Panc1 (cell line): ENCODE data around the gene EDNRB. TPM values are rescaled to one million over a fixed set of nuclear protein-coding genes. Genes with fewer than 3 reads are reported as not detected.
"Not testable (repeated sequence)": the region's sequence is repeated elsewhere in the genome, so short reads cannot be mapped to it uniquely, and the experiment has no call there.

ENCODE experiments used
- ATAC-seq: fragments of 200-7000 bp; cut with Tn5 transposase; 2 replicates; pipeline ENCODE4 v1.9.1; 2020; ENCODE audit warnings: mild to moderate bottlenecking, moderate library complexity
- BruUV-seq: library from RNA; stranded (reverse); fragments of 400-500 nt; replicated peaks from 2 replicates; lab custom pipeline; 2021; lab: Mats Ljungman, UMichigan
- CTCF ChIA-PET: fragments of 300-600 bp; sonication (Branson Sonifier 250); formaldehyde crosslinking; loops from one replicate; lab custom pipeline; 2022; ENCODE audit warnings: antibody characterized with exemption; lab: Charles Lee
- POLR2A ChIA-PET: fragments of 300-600 bp; sonication (Branson Sonifier 250); formaldehyde crosslinking; loops from one replicate; lab custom pipeline; 2022; ENCODE audit warnings: antibody characterized with exemption; lab: Charles Lee
- DNase-seq: peaks from one replicate; pipeline ENCODE4 v3.0.0-alpha.2; 2010; ENCODE audit warnings: low read depth, low spot score
- H3K27ac ChIP-seq: 2 replicates; pipeline ENCODE4 v1.5.1; 2011; ENCODE audit warnings: mild to moderate bottlenecking, low read length, inconsistent platforms
- H3K27me3 ChIP-seq: fragments of 200-500 bp; sonication (Bioruptor generic); 2 replicates; pipeline ENCODE4 v1.6.0; 2014; ENCODE audit warnings: low read length, inconsistent platforms; ENCODE audit not compliant: control insufficient read depth, insufficient read depth
- H3K36me3 ChIP-seq: fragments of 200-500 bp; sonication (Bioruptor generic); 2 replicates; pipeline ENCODE4 v1.5.1; 2014; ENCODE audit warnings: inconsistent platforms, mild to moderate bottlenecking, low read length, moderate library complexity; ENCODE audit not compliant: control insufficient read depth, insufficient read depth
- H3K4me1 ChIP-seq: 2 replicates; pipeline ENCODE4 v1.5.1; 2011; ENCODE audit warnings: inconsistent platforms, mild to moderate bottlenecking, low read length, moderate library complexity; ENCODE audit not compliant: control insufficient read depth, insufficient read depth
- H3K4me3 ChIP-seq, 2 experiments: 2 replicates each; pipeline ENCODE4 v1.5.1; 2011 to 2012; ENCODE audit warnings: low read depth in 2 of 2, low read length in 2 of 2, mild to moderate bottlenecking in 2 of 2, inconsistent platforms in 1 of 2, moderate library complexity in 1 of 2
- H3K9me3 ChIP-seq: fragments of 200-500 bp; sonication (Bioruptor generic); 2 replicates; pipeline ENCODE4 v1.5.1; 2014; ENCODE audit warnings: low read depth, mild to moderate bottlenecking, inconsistent platforms, low read length, moderate library complexity; ENCODE audit not compliant: control insufficient read depth, insufficient read depth
- POLR2AphosphoS5 ChIP-seq: IDR thresholded peaks from 2 replicates; pipeline ENCODE4 v1.6.1; 2012; ENCODE audit warnings: mild to moderate bottlenecking, low read depth, low read length, moderate library complexity
- SIN3A ChIP-seq: IDR thresholded peaks from 2 replicates; pipeline ENCODE4 v1.6.1; 2012; ENCODE audit warnings: low read depth, mild to moderate bottlenecking, low read length, moderate library complexity, borderline replicate concordance; ENCODE audit not compliant: insufficient read depth
- TCF7L2 ChIP-seq: IDR thresholded peaks from 2 replicates; pipeline ENCODE4 v1.6.1; 2011; ENCODE audit warnings: mild to moderate bottlenecking, low read depth, low read length, inconsistent platforms
- in situ Hi-C: cut with HindIII; loops from 2 replicates; pipeline ENCODE4 v1.10.0; 2016; ENCODE audit warnings: low sequenced_read_pairs, low pct_unique_long_range_greater_than_20kb
- intact Hi-C: fragments of 100-400 bp; cut with micrococcal nuclease; formaldehyde crosslinking; loops from one replicate; pipeline ENCODE4 v1.10.0; 2022; ENCODE audit not compliant: unreplicated experiment
- total RNA-seq: library from RNA; stranded (reverse); gene quantifications from one replicate; pipeline ENCODE4 v1.2.1, GENCODE V29; 2021; ENCODE audit not compliant: unreplicated experiment
- TF ChIP-seq, protein P1 (sequence below): fragments of 450-650 bp; IDR thresholded peaks from 2 replicates; pipeline ENCODE4 v1.5.1; 2017; ENCODE audit warnings: mild to moderate bottlenecking
- TF ChIP-seq, protein P2 (sequence below), 2 experiments: IDR thresholded peaks; 2 replicates each; pipeline ENCODE4 v1.6.1; 2011 to 2012; ENCODE audit warnings: low read depth in 2 of 2, control low read depth in 1 of 2, low read length in 1 of 2, mild to moderate bottlenecking in 1 of 2, moderate library complexity in 1 of 2; ENCODE audit not compliant: insufficient read depth in 1 of 2

EDNRB gene
- total RNA-seq, 1 experiment from 2014 or later, result 0.18 TPM

DNA sequence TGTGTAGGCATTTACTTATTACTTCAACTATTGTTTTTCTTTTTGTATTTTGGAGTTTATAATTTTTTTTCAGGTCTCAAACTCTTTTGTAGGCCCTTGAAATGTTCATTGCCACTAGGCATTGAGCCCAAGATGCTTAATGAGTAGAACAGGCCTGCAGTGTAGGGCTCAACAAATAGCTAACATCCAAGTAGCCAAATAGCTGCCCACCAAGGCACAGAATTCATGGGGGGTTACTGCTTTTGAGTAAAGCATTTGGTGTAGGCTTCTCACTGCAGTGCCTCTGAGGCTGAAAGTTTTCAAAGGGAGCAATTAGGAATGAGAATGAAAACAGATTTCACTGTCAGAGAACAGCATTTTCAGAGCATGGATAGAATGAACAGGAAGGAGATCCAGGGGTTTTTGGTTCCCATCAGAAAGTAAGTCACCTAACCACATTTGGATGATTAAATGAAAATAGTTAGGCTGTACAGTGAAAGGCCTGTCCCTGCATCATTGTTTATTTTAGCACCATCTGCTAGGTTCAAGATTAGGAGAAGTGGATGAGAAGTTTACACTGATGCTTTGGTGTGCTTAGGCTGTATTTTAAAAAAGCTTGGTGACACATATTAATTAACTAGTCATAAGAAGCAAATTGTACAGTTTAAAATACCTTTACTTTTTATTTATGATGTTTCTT lies 61.0 kb downstream of the EDNRB start:
- no peak for ATAC-seq
- no peak overlapping the region for H3K27ac ChIP-seq
- intact Hi-C loops, result no loop called here

DNA sequence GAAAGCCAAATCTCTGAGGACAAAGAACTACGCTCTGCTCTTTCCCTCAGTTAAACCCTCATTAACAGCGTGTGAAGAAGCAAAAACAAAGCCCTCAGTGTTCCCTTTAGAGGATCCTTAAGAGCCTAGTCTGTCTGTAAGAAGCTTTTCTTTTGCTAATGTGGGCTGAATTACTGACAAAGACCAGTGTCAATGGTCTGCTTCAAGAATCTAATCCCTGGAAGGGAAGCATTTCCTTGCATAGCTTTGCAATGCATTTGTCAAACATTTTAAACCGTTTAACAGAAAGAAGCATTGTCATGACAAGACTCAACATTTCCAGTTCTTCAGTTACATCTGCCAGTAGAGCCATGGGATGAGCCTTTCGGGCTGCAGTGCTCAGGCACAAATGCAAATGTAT lies 64.9 kb downstream of the EDNRB start:
- intact Hi-C loops, result no loop called here
- no peak for ATAC-seq
- H3K36me3 ChIP-seq, result no peaks in the 10 kb centered on the region
- no peak overlapping the region for H3K27ac ChIP-seq
- ChIA-PET CTCF (no interaction called here), POLR2A (no interaction called here)
- no peaks in the 10 kb centered on the region for H3K4me1 ChIP-seq
- H3K27me3 ChIP-seq, result no peaks in the 10 kb centered on the region
- H3K9me3 ChIP-seq, result no peaks in the 10 kb centered on the region
- TF ChIP-seq TCF7L2 (no peak), POLR2AphosphoS5 (no peak), SIN3A (no peak)
- TF ChIP-seq, protein P1, sequence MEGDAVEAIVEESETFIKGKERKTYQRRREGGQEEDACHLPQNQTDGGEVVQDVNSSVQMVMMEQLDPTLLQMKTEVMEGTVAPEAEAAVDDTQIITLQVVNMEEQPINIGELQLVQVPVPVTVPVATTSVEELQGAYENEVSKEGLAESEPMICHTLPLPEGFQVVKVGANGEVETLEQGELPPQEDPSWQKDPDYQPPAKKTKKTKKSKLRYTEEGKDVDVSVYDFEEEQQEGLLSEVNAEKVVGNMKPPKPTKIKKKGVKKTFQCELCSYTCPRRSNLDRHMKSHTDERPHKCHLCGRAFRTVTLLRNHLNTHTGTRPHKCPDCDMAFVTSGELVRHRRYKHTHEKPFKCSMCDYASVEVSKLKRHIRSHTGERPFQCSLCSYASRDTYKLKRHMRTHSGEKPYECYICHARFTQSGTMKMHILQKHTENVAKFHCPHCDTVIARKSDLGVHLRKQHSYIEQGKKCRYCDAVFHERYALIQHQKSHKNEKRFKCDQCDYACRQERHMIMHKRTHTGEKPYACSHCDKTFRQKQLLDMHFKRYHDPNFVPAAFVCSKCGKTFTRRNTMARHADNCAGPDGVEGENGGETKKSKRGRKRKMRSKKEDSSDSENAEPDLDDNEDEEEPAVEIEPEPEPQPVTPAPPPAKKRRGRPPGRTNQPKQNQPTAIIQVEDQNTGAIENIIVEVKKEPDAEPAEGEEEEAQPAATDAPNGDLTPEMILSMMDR, result no peak
- TF ChIP-seq, protein P2, sequence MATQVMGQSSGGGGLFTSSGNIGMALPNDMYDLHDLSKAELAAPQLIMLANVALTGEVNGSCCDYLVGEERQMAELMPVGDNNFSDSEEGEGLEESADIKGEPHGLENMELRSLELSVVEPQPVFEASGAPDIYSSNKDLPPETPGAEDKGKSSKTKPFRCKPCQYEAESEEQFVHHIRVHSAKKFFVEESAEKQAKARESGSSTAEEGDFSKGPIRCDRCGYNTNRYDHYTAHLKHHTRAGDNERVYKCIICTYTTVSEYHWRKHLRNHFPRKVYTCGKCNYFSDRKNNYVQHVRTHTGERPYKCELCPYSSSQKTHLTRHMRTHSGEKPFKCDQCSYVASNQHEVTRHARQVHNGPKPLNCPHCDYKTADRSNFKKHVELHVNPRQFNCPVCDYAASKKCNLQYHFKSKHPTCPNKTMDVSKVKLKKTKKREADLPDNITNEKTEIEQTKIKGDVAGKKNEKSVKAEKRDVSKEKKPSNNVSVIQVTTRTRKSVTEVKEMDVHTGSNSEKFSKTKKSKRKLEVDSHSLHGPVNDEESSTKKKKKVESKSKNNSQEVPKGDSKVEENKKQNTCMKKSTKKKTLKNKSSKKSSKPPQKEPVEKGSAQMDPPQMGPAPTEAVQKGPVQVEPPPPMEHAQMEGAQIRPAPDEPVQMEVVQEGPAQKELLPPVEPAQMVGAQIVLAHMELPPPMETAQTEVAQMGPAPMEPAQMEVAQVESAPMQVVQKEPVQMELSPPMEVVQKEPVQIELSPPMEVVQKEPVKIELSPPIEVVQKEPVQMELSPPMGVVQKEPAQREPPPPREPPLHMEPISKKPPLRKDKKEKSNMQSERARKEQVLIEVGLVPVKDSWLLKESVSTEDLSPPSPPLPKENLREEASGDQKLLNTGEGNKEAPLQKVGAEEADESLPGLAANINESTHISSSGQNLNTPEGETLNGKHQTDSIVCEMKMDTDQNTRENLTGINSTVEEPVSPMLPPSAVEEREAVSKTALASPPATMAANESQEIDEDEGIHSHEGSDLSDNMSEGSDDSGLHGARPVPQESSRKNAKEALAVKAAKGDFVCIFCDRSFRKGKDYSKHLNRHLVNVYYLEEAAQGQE (IDR thresholded peaks at IDR 0.05; ENCODE audit: insufficient read depth in 1 of 2, low read depth in 2 of 2, low read length in 1 of 2), result no peak
- no peak for DNase-seq
- in situ Hi-C loops, result no loop called here
- H3K4me3 ChIP-seq, result no peak overlapping the region
- BruUV-seq, result no TSS peak

More for the DNA sequence above, 61.0 kb downstream of the EDNRB start:
- no TSS peak for BruUV-seq
- Histone ChIP-seq H3K36me3 (no peaks in the 10 kb centered on the region), H3K9me3 (no peaks in the 10 kb centered on the region), H3K4me3 (no peak overlapping the region), H3K4me1 (no peaks in the 10 kb centered on the region), H3K27me3 (no peaks in the 10 kb centered on the region)
- POLR2A ChIA-PET, result no interaction called here
- CTCF ChIA-PET, result no interaction called here
- in situ Hi-C loops, result no loop called here
- DNase-seq, result no peak
- no peak for TF ChIP-seq SIN3A
- TF ChIP-seq POLR2AphosphoS5, result no peak
- TF ChIP-seq, protein P1, result no peak
- no peak for TF ChIP-seq TCF7L2
- TF ChIP-seq, protein P2 (IDR thresholded peaks at IDR 0.05; ENCODE audit: insufficient read depth in 1 of 2, low read depth in 2 of 2, low read length in 1 of 2), result no peak

DNA sequence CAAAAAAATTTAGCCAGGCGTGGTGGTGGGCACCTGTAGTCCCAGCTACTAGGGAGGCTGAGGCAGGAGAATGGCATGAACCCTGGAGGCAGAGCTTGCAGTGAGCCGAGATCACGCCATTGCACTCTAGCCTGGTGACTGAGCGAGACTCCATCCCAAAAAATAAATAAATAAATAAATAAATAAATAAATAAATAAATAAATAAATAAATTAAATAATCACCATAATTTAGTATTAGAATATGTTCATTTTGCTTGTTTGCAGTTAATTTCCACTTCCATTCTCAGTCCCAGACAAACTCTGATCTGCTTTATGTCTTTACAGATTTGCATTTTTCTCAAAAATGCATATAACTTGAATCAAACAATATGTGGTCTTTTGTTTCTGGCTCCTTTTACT lies 70.6 kb downstream of the EDNRB start:
- POLR2A ChIA-PET, intact Hi-C loops, CTCF ChIA-PET, DNase-seq, H3K4me3 ChIP-seq, H3K27ac ChIP-seq, ATAC-seq, in situ Hi-C loops, H3K36me3 ChIP-seq, BruUV-seq, H3K27me3 ChIP-seq, H3K9me3 ChIP-seq, H3K4me1 ChIP-seq: not testable (repeated sequence)
